Caco-2 (cell line): ENCODE results near the gene FASN. TPM values are rescaled to one million over a fixed set of nuclear protein-coding genes. Genes with fewer than 3 reads are reported as not detected.

ENCODE experiments used
- BruUV-seq: library from RNA; stranded (reverse); fragments of 400-500 nt; replicated peaks from 2 replicates; lab custom pipeline; 2021; lab: Mats Ljungman, UMichigan
- CTCF ChIA-PET: fragments of 300-600 bp; sonication (Branson Sonifier 250); formaldehyde crosslinking; loops from one replicate; lab custom pipeline; 2022; ENCODE audit warnings: antibody characterized with exemption; lab: Charles Lee
- POLR2A ChIA-PET: fragments of 300-600 bp; sonication (Branson Sonifier 250); formaldehyde crosslinking; loops from one replicate; lab custom pipeline; 2022; ENCODE audit warnings: antibody characterized with exemption; lab: Charles Lee
- DNase-seq, 2 experiments: peaks; one replicate each; pipeline versions ENCODE4 v3.0.0 to v3.0.0-alpha.2; 2020 to 2022
- H3K27me3 ChIP-seq: replicated peaks from 2 replicates; pipeline ENCODE4 v1.6.0; 2011; ENCODE audit warnings: low read length; ENCODE audit not compliant: control insufficient read depth, insufficient read depth
- H3K36me3 ChIP-seq: 2 replicates; pipeline ENCODE4 v1.5.1; 2011; ENCODE audit warnings: low read length; ENCODE audit not compliant: control insufficient read depth, insufficient read depth
- H3K4me1 ChIP-seq: fragments of 250-450 bp; sonication (Bioruptor Pico); 2 replicates; pipeline ENCODE4 v1.5.1; 2020; ENCODE audit warnings: mild to moderate bottlenecking
- H3K4me3 ChIP-seq: 2 replicates; pipeline ENCODE4 v1.5.1; 2011; ENCODE audit warnings: low read depth, mild to moderate bottlenecking, control low read depth, low read length
- H3K9me3 ChIP-seq: fragments of 250-450 bp; sonication (Bioruptor Pico); 2 replicates; pipeline ENCODE4 v1.5.1; 2020; ENCODE audit warnings: mild to moderate bottlenecking, moderate library complexity
- H3K27ac Mint-ChIP-seq: one replicate; pipeline ENCODE4 v1.8.0; 2022; ENCODE audit warnings: mixed read lengths; ENCODE audit not compliant: unreplicated experiment
- H3K27me3 Mint-ChIP-seq: one replicate; pipeline ENCODE4 v1.8.0; 2022; ENCODE audit warnings: mixed read lengths; ENCODE audit not compliant: insufficient read depth, unreplicated experiment
- H3K36me3 Mint-ChIP-seq: one replicate; pipeline ENCODE4 v1.8.0; 2022; ENCODE audit warnings: mild to moderate bottlenecking, mixed read lengths; ENCODE audit not compliant: insufficient read depth, unreplicated experiment
- H3K4me1 Mint-ChIP-seq: one replicate; pipeline ENCODE4 v1.8.0; 2022; ENCODE audit warnings: low read depth, mixed read lengths; ENCODE audit not compliant: unreplicated experiment
- H3K4me3 Mint-ChIP-seq: one replicate; pipeline ENCODE4 v1.8.0; 2022; ENCODE audit warnings: mild to moderate bottlenecking, moderate library complexity, mixed read lengths; ENCODE audit not compliant: unreplicated experiment
- H3K9me3 Mint-ChIP-seq: one replicate; pipeline ENCODE4 v1.8.0; 2022; ENCODE audit warnings: mixed read lengths; ENCODE audit not compliant: unreplicated experiment
- CTCF ChIP-seq, 2 experiments: fragments of 200-600 bp in 1 of 2; IDR thresholded peaks; 1 replicate in 1 of 2; 2 replicates in 1 of 2; pipeline versions ENCODE4 v1.5.1 to v1.8.0; 2011 to 2022; ENCODE audit warnings: antibody characterized with exemption in 1 of 2, control low read depth in 1 of 2, inconsistent platforms in 1 of 2, low read depth in 1 of 2, low read length in 1 of 2, mild to moderate bottlenecking in 1 of 2, moderate library complexity in 1 of 2; ENCODE audit not compliant: insufficient read depth in 1 of 2, severe bottlenecking in 1 of 2, unreplicated experiment in 1 of 2
- intact Hi-C: fragments of 100-400 bp; cut with micrococcal nuclease; formaldehyde crosslinking; loops from one replicate; pipeline ENCODE4 v1.10.0; 2022; ENCODE audit not compliant: unreplicated experiment
- total RNA-seq: library from RNA; stranded (reverse); gene quantifications from 2 replicates; pipeline ENCODE4 v1.2.3, GENCODE V29; 2022

Gene FASN
- total RNA-seq, 1 experiment from 2014 or later: 330 TPM

- H3K36me3 Mint-ChIP-seq: peaks cover 35% of the 10 kb centered on the region
- H3K27ac Mint-ChIP-seq: no peak overlapping the region
- Histone ChIP-seq H3K36me3 (peaks cover 3% of the 10 kb centered on the region; the same call in 1 of the 2 replicates), H3K4me1 (peaks cover 12% of the 10 kb centered on the region), H3K9me3 (no peaks in the 10 kb centered on the region), H3K4me3 (peak overlapping the region; percentile 59; the same call in 1 of the 2 replicates), H3K27me3 (no peaks in the 10 kb centered on the region)
- CTCF ChIA-PET: interaction anchor here (2.0 kb wide), 1 partner anchor 33 kb away, joined by 7 read pairs; no protein-coding TSS in a partner anchor
- no TSS peak for BruUV-seq
- TF ChIP-seq CTCF (IDR thresholded peaks at IDR 0.05; ENCODE audit: insufficient read depth in 1 of 2, low read depth in 1 of 2, low read length in 1 of 2, severe bottlenecking in 1 of 2, unreplicated experiment in 1 of 2): no peak
- no peaks in the 10 kb centered on the region for H3K9me3 Mint-ChIP-seq
- POLR2A ChIA-PET: interaction anchor here (0.5 kb wide), 1 partner anchor 29 kb away, joined by 5 read pairs; no protein-coding TSS in a partner anchor
- intact Hi-C loops: no loop called here
- peak overlapping the region; percentile 74 for H3K4me3 Mint-ChIP-seq
- no peaks in the 10 kb centered on the region for H3K27me3 Mint-ChIP-seq
- no peak for DNase-seq
- H3K4me1 Mint-ChIP-seq: no peaks in the 10 kb centered on the region
Observed at GRCh38 chr17:82063424-82064415, 34.3 kb downstream of the FASN start.

- no peak for DNase-seq
- no TSS peak for BruUV-seq
- POLR2A ChIA-PET: no interaction called here
- Histone ChIP-seq H3K4me1 (peaks cover 12% of the 10 kb centered on the region), H3K36me3 (peaks cover 3% of the 10 kb centered on the region; the same call in 1 of the 2 replicates), H3K27me3 (no peaks in the 10 kb centered on the region), H3K9me3 (no peaks in the 10 kb centered on the region), H3K4me3 (no peak overlapping the region)
- CTCF ChIA-PET: interaction anchor here (0.7 to 2.0 kb wide), 3 partner anchors 32 to 373 kb away, joined by 3 to 7 read pairs (median 4); no protein-coding TSS in a partner anchor
- intact Hi-C loops: no loop called here
- peaks cover 43% of the 10 kb centered on the region for H3K36me3 Mint-ChIP-seq
- TF ChIP-seq CTCF (IDR thresholded peaks at IDR 0.05; ENCODE audit: insufficient read depth in 1 of 2, low read depth in 1 of 2, low read length in 1 of 2, severe bottlenecking in 1 of 2, unreplicated experiment in 1 of 2): no peak
- no peaks in the 10 kb centered on the region for H3K9me3 Mint-ChIP-seq
- H3K4me3 Mint-ChIP-seq: no peak overlapping the region
- H3K27ac Mint-ChIP-seq: no peak overlapping the region
- H3K27me3 Mint-ChIP-seq: no peaks in the 10 kb centered on the region
- H3K4me1 Mint-ChIP-seq: no peaks in the 10 kb centered on the region
Observed at GRCh38 chr17:82062984-82063368, 35.1 kb downstream of the FASN start.
